HEK293 (cell line): ENCODE results near the gene SURF2.

ENCODE experiments used
- CTCF ChIA-PET: fragments of 350-600 bp; formaldehyde crosslinking; extraction: SDS; loops from one replicate; lab custom pipeline; 2021; ENCODE audit warnings: antibody characterized with exemption; lab: Yijun Ruan, JAX
- POLR2A ChIA-PET: fragments of 300-600 bp; formaldehyde crosslinking; extraction: SDS; loops from one replicate; lab custom pipeline; 2020; ENCODE audit warnings: antibody characterized with exemption, inconsistent platforms; lab: Yijun Ruan, JAX
- H3K27ac ChIP-seq: fragments of 200-500 bp; sonication (Bioruptor generic); 2 replicates; pipeline ENCODE4 v1.5.1; 2014; ENCODE audit warnings: low read depth, low read length, control low read depth, inconsistent platforms; ENCODE audit errors: extremely low read depth
- H3K36me3 ChIP-seq, 2 experiments: fragments of 200-500 bp in 1 of 2; sonication (Bioruptor generic) in 1 of 2; 1 replicate in 1 of 2; 2 replicates in 1 of 2; pipeline ENCODE4 v1.5.1; 2014 to 2017; ENCODE audit warnings: inconsistent platforms in 2 of 2, low read length in 2 of 2; ENCODE audit not compliant: control insufficient read depth in 2 of 2, insufficient read depth in 1 of 2
- H3K4me1 ChIP-seq: fragments of 200-500 bp; sonication (Bioruptor generic); 2 replicates; pipeline ENCODE4 v1.5.1; 2014; ENCODE audit warnings: mild to moderate bottlenecking, low read length, inconsistent platforms; ENCODE audit not compliant: control insufficient read depth, insufficient read depth
- H3K4me3 ChIP-seq: 2 replicates; pipeline ENCODE4 v1.5.1; 2011; ENCODE audit warnings: low read depth, mild to moderate bottlenecking, control low read depth, low read length, moderate library complexity
- H3K9me3 ChIP-seq: fragments of 200-500 bp; sonication (Bioruptor generic); 2 replicates; pipeline ENCODE4 v1.5.1; 2014; ENCODE audit warnings: low read depth, low read length, inconsistent platforms; ENCODE audit not compliant: control insufficient read depth, insufficient read depth
- BCL11B ChIP-seq: fragments of 450-650 bp; formaldehyde crosslinking; IDR thresholded peaks from 2 replicates; pipeline ENCODE4 v1.5.1; 2016; ENCODE audit warnings: low read depth, missing biosample characterization, missing genetic modification characterization
- EGR2 ChIP-seq: fragments of 450-650 bp; formaldehyde crosslinking; IDR thresholded peaks from 2 replicates; pipeline ENCODE4 v1.5.1; 2016; ENCODE audit warnings: low read depth, missing biosample characterization, missing genetic modification characterization
- GFI1B ChIP-seq: fragments of 450-650 bp; formaldehyde crosslinking; IDR thresholded peaks from 2 replicates; pipeline ENCODE4 v1.5.1; 2016; ENCODE audit warnings: missing biosample characterization, missing genetic modification characterization
- GLIS1 ChIP-seq: fragments of 450-650 bp; formaldehyde crosslinking; IDR thresholded peaks from 2 replicates; pipeline ENCODE4 v1.5.1; 2016; ENCODE audit warnings: missing biosample characterization, missing genetic modification characterization
- HOXC10 ChIP-seq: sonication (generic); formaldehyde crosslinking; IDR thresholded peaks from 2 replicates; pipeline ENCODE4 v1.8.1; 2023; ENCODE audit warnings: mild to moderate bottlenecking, missing genetic modification reagents
- KLF9 ChIP-seq: fragments of 450-650 bp; formaldehyde crosslinking; IDR thresholded peaks from 2 replicates; pipeline ENCODE4 v1.5.1; 2016; ENCODE audit warnings: missing biosample characterization, missing genetic modification characterization, low read depth
- SP3 ChIP-seq: fragments of 450-650 bp; formaldehyde crosslinking; IDR thresholded peaks from 2 replicates; pipeline ENCODE4 v1.5.1; 2016; ENCODE audit warnings: missing biosample characterization, missing genetic modification characterization
- TRIM28 ChIP-seq: IDR thresholded peaks from 2 replicates; pipeline ENCODE4 v1.6.1; 2011; ENCODE audit warnings: low read length, control low read depth, borderline replicate concordance
- WT1 ChIP-seq: fragments of 450-650 bp; formaldehyde crosslinking; IDR thresholded peaks from 2 replicates; pipeline ENCODE4 v1.5.1; 2016; ENCODE audit warnings: missing biosample characterization, missing genetic modification characterization
- ZFHX2 ChIP-seq: fragments of 450-650 bp; formaldehyde crosslinking; conservative IDR thresholded peaks from 2 replicates; pipeline ENCODE4 v1.5.1; 2016; ENCODE audit warnings: missing biosample characterization, missing genetic modification characterization
- ZIC2 ChIP-seq: fragments of 450-650 bp; formaldehyde crosslinking; IDR thresholded peaks from 2 replicates; pipeline ENCODE4 v1.5.1; 2016; ENCODE audit warnings: missing biosample characterization, missing genetic modification characterization
- ZNF112 ChIP-seq: fragments of 450-650 bp; formaldehyde crosslinking; IDR thresholded peaks from 2 replicates; pipeline ENCODE4 v1.5.0; 2017; ENCODE audit warnings: missing biosample characterization, missing genetic modification characterization
- ZNF140 ChIP-seq: fragments of 450-650 bp; formaldehyde crosslinking; IDR thresholded peaks from 2 replicates; pipeline ENCODE4 v1.5.1; 2016; ENCODE audit warnings: missing biosample characterization, missing genetic modification characterization
- ZNF155 ChIP-seq: fragments of 450-650 bp; formaldehyde crosslinking; IDR thresholded peaks from 2 replicates; pipeline ENCODE4 v1.5.1; 2016; ENCODE audit warnings: missing biosample characterization, missing genetic modification characterization
- ZNF16 ChIP-seq: fragments of 450-650 bp; formaldehyde crosslinking; IDR thresholded peaks from 2 replicates; pipeline ENCODE4 v1.5.1; 2016; ENCODE audit warnings: low read depth, missing biosample characterization, missing genetic modification characterization
- ZNF184 ChIP-seq: fragments of 450-650 bp; IDR thresholded peaks from 2 replicates; pipeline ENCODE4 v1.5.1; 2018; ENCODE audit warnings: missing biosample characterization, mild to moderate bottlenecking, missing genetic modification characterization
- ZNF311 ChIP-seq: fragments of 450-650 bp; formaldehyde crosslinking; IDR thresholded peaks from 2 replicates; pipeline ENCODE4 v1.5.1; 2017; ENCODE audit warnings: missing biosample characterization, missing genetic modification characterization, borderline replicate concordance
- ZNF335 ChIP-seq: fragments of 450-650 bp; formaldehyde crosslinking; conservative IDR thresholded peaks from 2 replicates; pipeline ENCODE4 v1.5.1; 2016; ENCODE audit warnings: missing biosample characterization, missing genetic modification characterization
- ZNF600 ChIP-seq: fragments of 450-650 bp; formaldehyde crosslinking; IDR thresholded peaks from 2 replicates; pipeline ENCODE4 v1.5.1; 2016; ENCODE audit warnings: missing biosample characterization, missing genetic modification characterization
- ZNF629 ChIP-seq: fragments of 450-650 bp; formaldehyde crosslinking; IDR thresholded peaks from 2 replicates; pipeline ENCODE4 v1.5.1; 2017; ENCODE audit warnings: missing biosample characterization, missing genetic modification characterization
- ZNF664 ChIP-seq: fragments of 450-650 bp; formaldehyde crosslinking; IDR thresholded peaks from 2 replicates; pipeline ENCODE4 v1.5.1; 2016; ENCODE audit warnings: missing biosample characterization, missing genetic modification characterization
- ZNF747 ChIP-seq: fragments of 450-650 bp; formaldehyde crosslinking; IDR thresholded peaks from 2 replicates; pipeline ENCODE4 v1.5.1; 2016; ENCODE audit warnings: missing biosample characterization, missing genetic modification characterization
- ZNF76 ChIP-seq: fragments of 450-650 bp; formaldehyde crosslinking; IDR thresholded peaks from 2 replicates; pipeline ENCODE4; 2016; ENCODE audit warnings: low read depth, missing biosample characterization, missing genetic modification characterization, borderline replicate concordance
- TF ChIP-seq, protein P1 (sequence below): IDR thresholded peaks from 2 replicates; pipeline ENCODE4 v1.6.1; 2011; ENCODE audit warnings: mild to moderate bottlenecking, low read depth, low read length, borderline replicate concordance
- TF ChIP-seq, protein P2 (sequence below): fragments of 450-650 bp; formaldehyde crosslinking; IDR thresholded peaks from 2 replicates; pipeline ENCODE4 v1.5.1; 2016; ENCODE audit warnings: missing biosample characterization, missing genetic modification characterization
- TF ChIP-seq, protein P3 (sequence below): sonication (generic); formaldehyde crosslinking; IDR thresholded peaks from 2 replicates; pipeline ENCODE4 v1.8.1; 2022; ENCODE audit warnings: mild to moderate bottlenecking, moderate library complexity, missing genetic modification reagents
- TF ChIP-seq, protein P4 (sequence below): fragments of 450-650 bp; formaldehyde crosslinking; IDR thresholded peaks from 2 replicates; pipeline ENCODE4 v1.5.1; 2016; ENCODE audit warnings: missing biosample characterization, missing genetic modification characterization
- TF ChIP-seq, protein P5 (sequence below): fragments of 450-650 bp; formaldehyde crosslinking; conservative IDR thresholded peaks from 2 replicates; pipeline ENCODE4 v1.5.1; 2016; ENCODE audit warnings: low read depth, missing biosample characterization, missing genetic modification characterization

The SURF2 gene

DNA sequence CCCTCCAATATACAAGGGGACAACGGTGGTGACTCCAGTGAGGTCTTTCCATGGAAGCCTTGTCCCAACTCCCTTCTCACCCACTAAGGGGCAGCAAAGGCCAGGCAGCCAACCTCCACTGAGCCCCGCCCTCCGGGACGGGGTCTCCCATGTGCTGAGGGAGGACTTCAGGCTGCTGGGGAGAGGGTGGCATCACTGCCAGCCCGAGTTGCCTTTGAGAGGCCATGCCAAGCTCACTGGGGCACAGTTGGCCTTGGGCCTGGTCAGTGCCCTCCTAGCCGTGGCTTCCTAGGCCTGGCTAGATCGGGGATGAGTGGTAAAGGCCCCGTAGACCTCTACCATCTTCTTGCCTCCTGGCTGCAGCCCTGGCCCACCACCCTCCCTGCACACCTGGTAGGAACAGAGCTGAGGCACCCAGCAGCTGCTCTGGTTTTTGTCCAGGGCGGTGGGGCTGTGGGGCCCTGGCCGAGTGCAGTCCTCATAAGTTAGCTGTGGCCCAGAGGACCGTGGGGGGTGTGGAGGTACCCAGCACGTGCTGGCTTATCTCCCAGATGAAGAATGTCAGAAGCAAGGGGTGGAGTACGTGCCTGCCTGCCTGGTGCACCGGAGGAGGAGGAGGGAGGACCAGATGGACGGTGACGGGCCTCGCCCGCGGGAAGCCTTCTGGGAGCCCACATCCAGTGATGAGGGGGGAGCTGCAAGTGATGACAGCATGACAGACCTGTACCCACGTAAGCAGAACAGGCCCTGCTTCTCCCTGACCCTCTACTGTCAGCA, 3.2 kb downstream of the SURF2 start:
- H3K27ac ChIP-seq: no peak overlapping the region
- ChIA-PET CTCF (interaction anchor here (0.7 to 1.8 kb wide), 12 partner anchors 9 to 965 kb away, joined by 3 to 8 read pairs (median 4); no protein-coding TSS in a partner anchor), POLR2A (interaction anchor here (0.6 to 6.6 kb wide), 7 partner anchors 11 to 607 kb away, joined by 3 to 89 read pairs (median 3); partner anchors contain the start of genes MED22 and RPL7A)
- H3K4me1 ChIP-seq: no peaks in the 10 kb centered on the region
- H3K9me3 ChIP-seq: no peaks in the 10 kb centered on the region
- H3K36me3 ChIP-seq: peaks cover 3 to 74% of the 10 kb centered on the region in 2 experiments; a peak in 2 of 3 replicates
- H3K4me3 ChIP-seq: no peak overlapping the region
- TF ChIP-seq ZNF629 (tag by site-specific recombination) (no peak), ZNF16 (tag by site-specific recombination) (no peak), SP3 (tag by site-specific recombination) (no peak), HOXC10 (CRISPR knock-in tag) (no peak), WT1 (tag by site-specific recombination) (no peak), ZNF76 (no peak), ZIC2 (tag by site-specific recombination) (peak; percentile 57; the same call in 1 of the 2 replicates), ZNF311 (tag by site-specific recombination) (no peak), TRIM28 (no peak), KLF9 (peak; percentile 69), ZNF335 (tag by site-specific recombination) (no peak), GFI1B (tag by site-specific recombination) (no peak), ZNF184 (tag by site-specific recombination) (no peak), ZNF112 (no peak), ZNF747 (tag by site-specific recombination) (no peak), ZNF664 (tag by site-specific recombination) (no peak), ZFHX2 (tag by site-specific recombination) (peak; percentile 38), ZNF155 (tag by site-specific recombination) (no peak), EGR2 (tag by site-specific recombination) (peak; percentile 37), ZNF600 (tag by site-specific recombination) (peak; percentile 62), GLIS1 (tag by site-specific recombination) (peak; percentile 20; the same call in 1 of the 2 replicates), BCL11B (no peak), ZNF140 (tag by site-specific recombination) (no peak)
- TF ChIP-seq, protein P1, sequence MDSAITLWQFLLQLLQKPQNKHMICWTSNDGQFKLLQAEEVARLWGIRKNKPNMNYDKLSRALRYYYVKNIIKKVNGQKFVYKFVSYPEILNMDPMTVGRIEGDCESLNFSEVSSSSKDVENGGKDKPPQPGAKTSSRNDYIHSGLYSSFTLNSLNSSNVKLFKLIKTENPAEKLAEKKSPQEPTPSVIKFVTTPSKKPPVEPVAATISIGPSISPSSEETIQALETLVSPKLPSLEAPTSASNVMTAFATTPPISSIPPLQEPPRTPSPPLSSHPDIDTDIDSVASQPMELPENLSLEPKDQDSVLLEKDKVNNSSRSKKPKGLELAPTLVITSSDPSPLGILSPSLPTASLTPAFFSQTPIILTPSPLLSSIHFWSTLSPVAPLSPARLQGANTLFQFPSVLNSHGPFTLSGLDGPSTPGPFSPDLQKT: no peak
- TF ChIP-seq, protein P2, sequence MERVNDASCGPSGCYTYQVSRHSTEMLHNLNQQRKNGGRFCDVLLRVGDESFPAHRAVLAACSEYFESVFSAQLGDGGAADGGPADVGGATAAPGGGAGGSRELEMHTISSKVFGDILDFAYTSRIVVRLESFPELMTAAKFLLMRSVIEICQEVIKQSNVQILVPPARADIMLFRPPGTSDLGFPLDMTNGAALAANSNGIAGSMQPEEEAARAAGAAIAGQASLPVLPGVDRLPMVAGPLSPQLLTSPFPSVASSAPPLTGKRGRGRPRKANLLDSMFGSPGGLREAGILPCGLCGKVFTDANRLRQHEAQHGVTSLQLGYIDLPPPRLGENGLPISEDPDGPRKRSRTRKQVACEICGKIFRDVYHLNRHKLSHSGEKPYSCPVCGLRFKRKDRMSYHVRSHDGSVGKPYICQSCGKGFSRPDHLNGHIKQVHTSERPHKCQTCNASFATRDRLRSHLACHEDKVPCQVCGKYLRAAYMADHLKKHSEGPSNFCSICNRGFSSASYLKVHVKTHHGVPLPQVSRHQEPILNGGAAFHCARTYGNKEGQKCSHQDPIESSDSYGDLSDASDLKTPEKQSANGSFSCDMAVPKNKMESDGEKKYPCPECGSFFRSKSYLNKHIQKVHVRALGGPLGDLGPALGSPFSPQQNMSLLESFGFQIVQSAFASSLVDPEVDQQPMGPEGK: 0 out of 2 replicates have a peak, but pooled peaks have one; percentile 13
- TF ChIP-seq, protein P3, sequence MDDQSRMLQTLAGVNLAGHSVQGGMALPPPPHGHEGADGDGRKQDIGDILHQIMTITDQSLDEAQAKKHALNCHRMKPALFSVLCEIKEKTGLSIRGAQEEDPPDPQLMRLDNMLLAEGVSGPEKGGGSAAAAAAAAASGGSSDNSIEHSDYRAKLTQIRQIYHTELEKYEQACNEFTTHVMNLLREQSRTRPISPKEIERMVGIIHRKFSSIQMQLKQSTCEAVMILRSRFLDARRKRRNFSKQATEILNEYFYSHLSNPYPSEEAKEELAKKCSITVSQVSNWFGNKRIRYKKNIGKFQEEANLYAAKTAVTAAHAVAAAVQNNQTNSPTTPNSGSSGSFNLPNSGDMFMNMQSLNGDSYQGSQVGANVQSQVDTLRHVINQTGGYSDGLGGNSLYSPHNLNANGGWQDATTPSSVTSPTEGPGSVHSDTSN (CRISPR knock-in tag): no peak
- TF ChIP-seq, protein P4, sequence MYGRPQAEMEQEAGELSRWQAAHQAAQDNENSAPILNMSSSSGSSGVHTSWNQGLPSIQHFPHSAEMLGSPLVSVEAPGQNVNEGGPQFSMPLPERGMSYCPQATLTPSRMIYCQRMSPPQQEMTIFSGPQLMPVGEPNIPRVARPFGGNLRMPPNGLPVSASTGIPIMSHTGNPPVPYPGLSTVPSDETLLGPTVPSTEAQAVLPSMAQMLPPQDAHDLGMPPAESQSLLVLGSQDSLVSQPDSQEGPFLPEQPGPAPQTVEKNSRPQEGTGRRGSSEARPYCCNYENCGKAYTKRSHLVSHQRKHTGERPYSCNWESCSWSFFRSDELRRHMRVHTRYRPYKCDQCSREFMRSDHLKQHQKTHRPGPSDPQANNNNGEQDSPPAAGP: 0 out of 2 replicates have a peak, but pooled peaks have one; percentile 30
- TF ChIP-seq, protein P5, sequence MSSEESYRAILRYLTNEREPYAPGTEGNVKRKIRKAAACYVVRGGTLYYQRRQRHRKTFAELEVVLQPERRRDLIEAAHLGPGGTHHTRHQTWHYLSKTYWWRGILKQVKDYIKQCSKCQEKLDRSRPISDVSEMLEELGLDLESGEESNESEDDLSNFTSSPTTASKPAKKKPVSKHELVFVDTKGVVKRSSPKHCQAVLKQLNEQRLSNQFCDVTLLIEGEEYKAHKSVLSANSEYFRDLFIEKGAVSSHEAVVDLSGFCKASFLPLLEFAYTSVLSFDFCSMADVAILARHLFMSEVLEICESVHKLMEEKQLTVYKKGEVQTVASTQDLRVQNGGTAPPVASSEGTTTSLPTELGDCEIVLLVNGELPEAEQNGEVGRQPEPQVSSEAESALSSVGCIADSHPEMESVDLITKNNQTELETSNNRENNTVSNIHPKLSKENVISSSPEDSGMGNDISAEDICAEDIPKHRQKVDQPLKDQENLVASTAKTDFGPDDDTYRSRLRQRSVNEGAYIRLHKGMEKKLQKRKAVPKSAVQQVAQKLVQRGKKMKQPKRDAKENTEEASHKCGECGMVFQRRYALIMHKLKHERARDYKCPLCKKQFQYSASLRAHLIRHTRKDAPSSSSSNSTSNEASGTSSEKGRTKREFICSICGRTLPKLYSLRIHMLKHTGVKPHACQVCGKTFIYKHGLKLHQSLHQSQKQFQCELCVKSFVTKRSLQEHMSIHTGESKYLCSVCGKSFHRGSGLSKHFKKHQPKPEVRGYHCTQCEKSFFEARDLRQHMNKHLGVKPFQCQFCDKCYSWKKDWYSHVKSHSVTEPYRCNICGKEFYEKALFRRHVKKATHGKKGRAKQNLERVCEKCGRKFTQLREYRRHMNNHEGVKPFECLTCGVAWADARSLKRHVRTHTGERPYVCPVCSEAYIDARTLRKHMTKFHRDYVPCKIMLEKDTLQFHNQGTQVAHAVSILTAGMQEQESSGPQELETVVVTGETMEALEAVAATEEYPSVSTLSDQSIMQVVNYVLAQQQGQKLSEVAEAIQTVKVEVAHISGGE (tag by site-specific recombination): no peak
